Hematopoietic multipotent progenitor cell treated with erythropoietin and hydrocortisone succinate and interleukin-3 and kit ligand, for 17 days (in vitro differentiated cells): ENCODE data around the gene RANBP10.

Experiments
- DNase-seq: peaks from one replicate; pipeline ENCODE4 v3.0.0-alpha.2; 2015; ENCODE audit warnings: low spot score

The RANBP10 gene

GRCh38 chr16:67675999-67676398 is 130.4 kb downstream of the RANBP10 start:
- no peak for DNase-seq

GRCh38 chr16:67675579-67675935 is 130.8 kb downstream of the RANBP10 start:
- DNase-seq = no peak

GRCh38 chr16:67674851-67675578 is 131.3 kb downstream of the RANBP10 start:
- DNase-seq = no peak

- DNase-seq = peak; percentile 68
Measured at GRCh38 chr16:67673712-67674580, 132.4 kb downstream of the RANBP10 start.
